K562 (cell line): ENCODE data around the gene CPHXL2. TPM values are rescaled to one million over a fixed set of nuclear protein-coding genes. Genes with fewer than 3 reads are reported as not detected.
A peak's percentile ranks its signal among the peaks of the same experiment; 100 is the strongest.

Experiments
- POLR2H ChIP-seq: IDR thresholded peaks from 2 replicates; pipeline ENCODE4 v1.6.1; 2016; ENCODE audit warnings: missing genetic modification characterization, low read depth, mild to moderate bottlenecking, control low read depth, missing compliant biosample characterization, moderate library complexity
- POU5F1 ChIP-seq: fragments of 150-350 bp; IDR thresholded peaks from 2 replicates; pipeline ENCODE4 v1.6.1; 2014; ENCODE audit warnings: borderline replicate concordance, low read length, low read depth, mild to moderate bottlenecking; ENCODE audit not compliant: partially characterized antibody
- TEAD4 ChIP-seq, 2 experiments: sonication (generic) in 1 of 2; formaldehyde crosslinking in 1 of 2; IDR thresholded peaks; 2 replicates each; pipeline versions ENCODE4 v1.6.1 to v1.8.0; 2012 to 2022; ENCODE audit warnings: borderline replicate concordance in 1 of 2, inconsistent platforms in 1 of 2, low read length in 1 of 2, mild to moderate bottlenecking in 1 of 2, missing genetic modification reagents in 1 of 2
- ZFPM2 ChIP-seq: fragments of 250-450 bp; sonication (Bioruptor Pico); IDR thresholded peaks from 2 replicates; pipeline ENCODE4 v1.5.1; 2022; ENCODE audit warnings: mild to moderate bottlenecking
- ZNF274 ChIP-seq: IDR thresholded peaks from 2 replicates; pipeline ENCODE4 v1.6.1; 2011; ENCODE audit warnings: low read depth, mild to moderate bottlenecking, low read length, moderate library complexity, borderline replicate concordance
- ZNF785 ChIP-seq: fragments of 250-450 bp; sonication (Bioruptor Pico); IDR thresholded peaks from 2 replicates; pipeline ENCODE4 v1.4.0; 2020; ENCODE audit warnings: mild to moderate bottlenecking
- polyA plus RNA-seq, 8 experiments: library from polyadenylated mRNA; depleted of rRNA in 4 of 8; stranded (reverse) in 5 of 8; unstranded in 3 of 8; fragments of >200 nt; fragmentation: Nextera tagmentation in 2 of 8; fragmentation: Illumina TruSeq in 1 of 8; extraction: Ambion mirVana in 2 of 8; extraction: Trizol in 1 of 8; gene quantifications; 2 replicates each; pipeline versions ENCODE4 v1.2.1 to v1.2.3, GENCODE V29; 2011 to 2014; ENCODE audit warnings: inconsistent platforms in 1 of 8, missing spikeins in 1 of 8
- total RNA-seq, 7 experiments: library from RNA; depleted of rRNA in 6 of 7; stranded (reverse); fragments of >200 nt in 6 of 7; fragmentation: Illumina TruSeq in 2 of 7; extraction: Trizol in 2 of 7; gene quantifications; 2 replicates each; pipeline versions ENCODE4 v1.2.1 to v1.2.3, GENCODE V29; 2011 to 2021; ENCODE audit warnings: low replicate concordance in 1 of 7
- TF ChIP-seq, protein P1 (sequence below): sonication (generic); formaldehyde crosslinking; IDR thresholded peaks from 2 replicates; pipeline ENCODE4 v1.4.0; 2020; ENCODE audit warnings: mild to moderate bottlenecking, missing genetic modification reagents
- TF ChIP-seq, protein P2 (sequence below), 2 experiments: IDR thresholded peaks; 2 replicates each; pipeline ENCODE4 v1.6.1; 2011; ENCODE audit warnings: borderline replicate concordance in 1 of 2, control low read depth in 1 of 2, low read depth in 1 of 2, low read length in 1 of 2, mild to moderate bottlenecking in 1 of 2, mixed read lengths in 1 of 2, moderate library complexity in 1 of 2; ENCODE audit not compliant: insufficient read depth in 1 of 2, insufficient read length in 1 of 2, poor library complexity in 1 of 2, severe bottlenecking in 1 of 2; ENCODE audit errors: extremely low read depth in 1 of 2
- TF ChIP-seq, protein P3 (sequence below), 2 experiments: fragments of 450-650 bp; formaldehyde crosslinking in 1 of 2; IDR thresholded peaks; 2 replicates each; pipeline versions ENCODE4 v1.4.0 to v1.6.1; 2014 to 2020; ENCODE audit warnings: mild to moderate bottlenecking in 2 of 2, borderline replicate concordance in 1 of 2, low read depth in 1 of 2
- TF ChIP-seq, protein P4 (sequence below): fragments of 450-650 bp; formaldehyde crosslinking; IDR thresholded peaks from 2 replicates; pipeline ENCODE4 v1.4.0; 2022; ENCODE audit warnings: mild to moderate bottlenecking, moderate library complexity

Gene CPHXL2
- total and polyA plus RNA-seq, 9 of the 15 experiments (the other 6 are each of a cell fraction or from before 2014, with no cell fraction given), result not detected

DNA sequence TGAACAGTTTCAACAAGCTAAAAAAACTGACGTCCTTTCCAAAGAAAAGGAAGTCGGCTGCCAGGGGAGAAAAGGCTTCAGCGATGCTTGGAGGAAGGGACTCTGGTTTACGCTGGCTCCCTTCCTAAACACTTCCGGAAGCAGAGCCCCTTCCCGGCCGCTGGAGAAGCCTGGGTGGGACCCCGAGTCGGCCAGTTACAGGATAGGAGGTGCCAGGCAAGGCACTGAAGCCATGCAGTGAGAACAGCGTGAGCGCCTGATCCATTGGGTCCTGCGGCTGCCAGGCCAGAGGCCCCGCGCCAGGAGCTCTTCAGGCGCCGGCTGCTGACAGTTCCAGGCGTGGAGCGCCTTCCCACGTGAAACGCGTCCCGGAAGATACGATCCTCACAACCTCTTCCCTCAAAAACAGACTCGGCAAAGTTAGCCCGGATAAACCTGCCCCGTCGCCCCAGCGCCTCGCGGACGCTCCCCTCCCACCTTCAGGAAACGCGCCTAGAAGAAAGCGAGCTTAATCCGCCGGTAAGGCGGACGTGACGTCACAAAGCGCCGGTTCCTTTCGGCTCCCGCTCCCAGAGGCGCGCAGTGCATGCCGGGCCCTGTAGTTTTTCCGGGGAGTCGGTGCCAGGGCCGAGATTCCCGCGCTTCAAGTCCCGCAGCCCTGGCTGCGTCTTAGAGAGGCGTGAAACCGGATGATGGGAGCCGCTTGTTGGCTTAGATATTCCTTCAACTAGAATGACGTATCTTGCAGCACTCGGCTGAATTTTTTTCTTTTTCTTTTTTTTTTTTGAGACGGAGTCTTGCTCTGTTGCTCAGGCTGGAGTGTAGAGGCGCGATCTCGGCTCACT is 53.8 kb downstream of the CPHXL2 start, which contains the start of gene ADAT1 (continued):
- TF ChIP-seq, protein P1, sequence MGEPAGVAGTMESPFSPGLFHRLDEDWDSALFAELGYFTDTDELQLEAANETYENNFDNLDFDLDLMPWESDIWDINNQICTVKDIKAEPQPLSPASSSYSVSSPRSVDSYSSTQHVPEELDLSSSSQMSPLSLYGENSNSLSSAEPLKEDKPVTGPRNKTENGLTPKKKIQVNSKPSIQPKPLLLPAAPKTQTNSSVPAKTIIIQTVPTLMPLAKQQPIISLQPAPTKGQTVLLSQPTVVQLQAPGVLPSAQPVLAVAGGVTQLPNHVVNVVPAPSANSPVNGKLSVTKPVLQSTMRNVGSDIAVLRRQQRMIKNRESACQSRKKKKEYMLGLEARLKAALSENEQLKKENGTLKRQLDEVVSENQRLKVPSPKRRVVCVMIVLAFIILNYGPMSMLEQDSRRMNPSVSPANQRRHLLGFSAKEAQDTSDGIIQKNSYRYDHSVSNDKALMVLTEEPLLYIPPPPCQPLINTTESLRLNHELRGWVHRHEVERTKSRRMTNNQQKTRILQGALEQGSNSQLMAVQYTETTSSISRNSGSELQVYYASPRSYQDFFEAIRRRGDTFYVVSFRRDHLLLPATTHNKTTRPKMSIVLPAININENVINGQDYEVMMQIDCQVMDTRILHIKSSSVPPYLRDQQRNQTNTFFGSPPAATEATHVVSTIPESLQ (CRISPR knock-in tag), result peak; percentile 27; the same call in 1 of the 2 replicates
- TF ChIP-seq ZNF785 (CRISPR knock-in tag) (no peak), POLR2H (peak; percentile 85), ZFPM2 (CRISPR knock-in tag) (no peak), POU5F1 (peak; percentile 50), TEAD4 (IDR thresholded peaks at IDR 0.05; ENCODE audit: low read length) (peak; percentile 18; the same call in 1 of the 2 replicates), TEAD4 (CRISPR knock-in tag; IDR thresholded peaks at IDR 0.05; ENCODE audit: borderline replicate concordance) (no peak), ZNF274 (no peak)
- TF ChIP-seq, protein P2, sequence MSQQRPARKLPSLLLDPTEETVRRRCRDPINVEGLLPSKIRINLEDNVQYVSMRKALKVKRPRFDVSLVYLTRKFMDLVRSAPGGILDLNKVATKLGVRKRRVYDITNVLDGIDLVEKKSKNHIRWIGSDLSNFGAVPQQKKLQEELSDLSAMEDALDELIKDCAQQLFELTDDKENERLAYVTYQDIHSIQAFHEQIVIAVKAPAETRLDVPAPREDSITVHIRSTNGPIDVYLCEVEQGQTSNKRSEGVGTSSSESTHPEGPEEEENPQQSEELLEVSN (IDR thresholded peaks at IDR 0.05; ENCODE audit: borderline replicate concordance in 1 of 2, extremely low read depth in 1 of 2, insufficient read depth in 1 of 2, insufficient read length in 1 of 2, low read depth in 1 of 2, low read length in 1 of 2, poor library complexity in 1 of 2, severe bottlenecking in 1 of 2), result peak; percentile 81 to 94
- TF ChIP-seq, protein P3, sequence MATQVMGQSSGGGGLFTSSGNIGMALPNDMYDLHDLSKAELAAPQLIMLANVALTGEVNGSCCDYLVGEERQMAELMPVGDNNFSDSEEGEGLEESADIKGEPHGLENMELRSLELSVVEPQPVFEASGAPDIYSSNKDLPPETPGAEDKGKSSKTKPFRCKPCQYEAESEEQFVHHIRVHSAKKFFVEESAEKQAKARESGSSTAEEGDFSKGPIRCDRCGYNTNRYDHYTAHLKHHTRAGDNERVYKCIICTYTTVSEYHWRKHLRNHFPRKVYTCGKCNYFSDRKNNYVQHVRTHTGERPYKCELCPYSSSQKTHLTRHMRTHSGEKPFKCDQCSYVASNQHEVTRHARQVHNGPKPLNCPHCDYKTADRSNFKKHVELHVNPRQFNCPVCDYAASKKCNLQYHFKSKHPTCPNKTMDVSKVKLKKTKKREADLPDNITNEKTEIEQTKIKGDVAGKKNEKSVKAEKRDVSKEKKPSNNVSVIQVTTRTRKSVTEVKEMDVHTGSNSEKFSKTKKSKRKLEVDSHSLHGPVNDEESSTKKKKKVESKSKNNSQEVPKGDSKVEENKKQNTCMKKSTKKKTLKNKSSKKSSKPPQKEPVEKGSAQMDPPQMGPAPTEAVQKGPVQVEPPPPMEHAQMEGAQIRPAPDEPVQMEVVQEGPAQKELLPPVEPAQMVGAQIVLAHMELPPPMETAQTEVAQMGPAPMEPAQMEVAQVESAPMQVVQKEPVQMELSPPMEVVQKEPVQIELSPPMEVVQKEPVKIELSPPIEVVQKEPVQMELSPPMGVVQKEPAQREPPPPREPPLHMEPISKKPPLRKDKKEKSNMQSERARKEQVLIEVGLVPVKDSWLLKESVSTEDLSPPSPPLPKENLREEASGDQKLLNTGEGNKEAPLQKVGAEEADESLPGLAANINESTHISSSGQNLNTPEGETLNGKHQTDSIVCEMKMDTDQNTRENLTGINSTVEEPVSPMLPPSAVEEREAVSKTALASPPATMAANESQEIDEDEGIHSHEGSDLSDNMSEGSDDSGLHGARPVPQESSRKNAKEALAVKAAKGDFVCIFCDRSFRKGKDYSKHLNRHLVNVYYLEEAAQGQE (IDR thresholded peaks at IDR 0.05; ENCODE audit: borderline replicate concordance), result peak; percentile 60
- TF ChIP-seq, protein P3 (CRISPR knock-in tag; IDR thresholded peaks at IDR 0.05; ENCODE audit: low read depth), result no peak
- TF ChIP-seq, protein P4, sequence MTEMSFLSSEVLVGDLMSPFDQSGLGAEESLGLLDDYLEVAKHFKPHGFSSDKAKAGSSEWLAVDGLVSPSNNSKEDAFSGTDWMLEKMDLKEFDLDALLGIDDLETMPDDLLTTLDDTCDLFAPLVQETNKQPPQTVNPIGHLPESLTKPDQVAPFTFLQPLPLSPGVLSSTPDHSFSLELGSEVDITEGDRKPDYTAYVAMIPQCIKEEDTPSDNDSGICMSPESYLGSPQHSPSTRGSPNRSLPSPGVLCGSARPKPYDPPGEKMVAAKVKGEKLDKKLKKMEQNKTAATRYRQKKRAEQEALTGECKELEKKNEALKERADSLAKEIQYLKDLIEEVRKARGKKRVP, result 0 out of 2 replicates have a peak, but pooled peaks have one; percentile 7
